Body of pancreas (tissue), 4 donors: ENCODE results near the gene THUMPD1.

ENCODE experiments used
- POLR2A ChIP-seq, 3 donors: fragments of 450-650 bp; IDR thresholded peaks; one replicate each; pipeline ENCODE4 v1.6.1; 2016; ENCODE audit warnings: antibody characterized with exemption in 3 of 3, mild to moderate bottlenecking in 2 of 3
- TF ChIP-seq, protein P1 (sequence below), 7 experiments: fragments of 450-650 bp in 4 of 7; fragments of 200-600 bp in 3 of 7; sonication (generic) in 3 of 7; IDR thresholded peaks; one replicate each; pipeline ENCODE4 v1.5.1; 2016 to 2019; ENCODE audit warnings: antibody characterized with exemption in 7 of 7

DNA sequence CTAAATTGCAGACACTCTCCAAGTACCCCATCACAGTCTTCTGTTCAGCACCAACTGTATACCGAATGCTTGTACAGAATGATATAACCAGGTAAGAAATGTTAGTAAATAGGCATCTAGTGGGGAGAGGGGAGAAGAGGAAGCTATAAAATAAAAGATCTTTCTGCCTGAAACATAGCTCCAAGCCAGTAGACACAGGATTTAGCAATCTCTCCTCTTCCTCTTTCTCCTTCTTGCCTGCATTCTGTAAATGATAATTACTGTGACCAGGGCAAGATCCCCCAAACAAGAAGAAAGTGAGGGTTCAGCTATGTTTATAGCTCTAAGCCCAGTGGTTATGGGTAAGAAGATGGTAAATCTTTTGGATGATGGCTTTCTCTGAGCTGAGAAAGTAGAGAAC, 40.1 kb upstream of the THUMPD1 start:
- TF ChIP-seq, protein P1, sequence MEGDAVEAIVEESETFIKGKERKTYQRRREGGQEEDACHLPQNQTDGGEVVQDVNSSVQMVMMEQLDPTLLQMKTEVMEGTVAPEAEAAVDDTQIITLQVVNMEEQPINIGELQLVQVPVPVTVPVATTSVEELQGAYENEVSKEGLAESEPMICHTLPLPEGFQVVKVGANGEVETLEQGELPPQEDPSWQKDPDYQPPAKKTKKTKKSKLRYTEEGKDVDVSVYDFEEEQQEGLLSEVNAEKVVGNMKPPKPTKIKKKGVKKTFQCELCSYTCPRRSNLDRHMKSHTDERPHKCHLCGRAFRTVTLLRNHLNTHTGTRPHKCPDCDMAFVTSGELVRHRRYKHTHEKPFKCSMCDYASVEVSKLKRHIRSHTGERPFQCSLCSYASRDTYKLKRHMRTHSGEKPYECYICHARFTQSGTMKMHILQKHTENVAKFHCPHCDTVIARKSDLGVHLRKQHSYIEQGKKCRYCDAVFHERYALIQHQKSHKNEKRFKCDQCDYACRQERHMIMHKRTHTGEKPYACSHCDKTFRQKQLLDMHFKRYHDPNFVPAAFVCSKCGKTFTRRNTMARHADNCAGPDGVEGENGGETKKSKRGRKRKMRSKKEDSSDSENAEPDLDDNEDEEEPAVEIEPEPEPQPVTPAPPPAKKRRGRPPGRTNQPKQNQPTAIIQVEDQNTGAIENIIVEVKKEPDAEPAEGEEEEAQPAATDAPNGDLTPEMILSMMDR (IDR thresholded peaks at IDR 0.05), result no peak
- no peak for TF ChIP-seq POLR2A (IDR thresholded peaks at IDR 0.05)
